COLO668 (cell line): ENCODE results near the gene UBL5.

Experiments used
- DNase-seq: peaks from one replicate; lab custom pipeline; 2025; ENCODE audit not compliant: unreplicated experiment; lab: John Stamatoyannopoulos, UW

UBL5 gene

GRCh38 chr19:9878511-9879196, 50.9 kb downstream of the UBL5 start:
- no peak for DNase-seq
